PC-9 (cell line): Measurements from ENCODE around the gene DPM2. TPM values are rescaled to one million over a fixed set of nuclear protein-coding genes. Genes with fewer than 3 reads are reported as not detected.

Experiments used
- BruUV-seq: library from RNA; stranded (reverse); fragments of 400-500 nt; replicated peaks from 2 replicates; lab custom pipeline; 2021; lab: Mats Ljungman, UMichigan
- CTCF ChIA-PET: fragments of 300-600 bp; sonication (Branson Sonifier 250); formaldehyde crosslinking; loops from one replicate; lab custom pipeline; 2022; ENCODE audit warnings: antibody characterized with exemption; lab: Charles Lee
- POLR2A ChIA-PET: fragments of 300-600 bp; sonication (Branson Sonifier 250); formaldehyde crosslinking; loops from one replicate; lab custom pipeline; 2022; ENCODE audit warnings: antibody characterized with exemption; ENCODE audit not compliant: unreplicated experiment; lab: Charles Lee
- DNase-seq, 2 experiments: peaks; one replicate each; pipeline versions ENCODE4 v3.0.0 to v3.0.0-alpha.2; 2015 to 2022; ENCODE audit warnings: mixed read lengths in 1 of 2
- H2AFZ ChIP-seq: fragments of 200-600 bp; sonication (generic); 2 replicates; pipeline ENCODE4 v1.8.1; 2017; ENCODE audit warnings: antibody characterized with exemption
- H3F3A ChIP-seq: fragments of 200-600 bp; sonication (generic); 2 replicates; pipeline ENCODE4 v1.8.1; 2017; ENCODE audit warnings: antibody characterized with exemption, mild to moderate bottlenecking, low read depth; ENCODE audit not compliant: insufficient read depth
- H3K27ac ChIP-seq: fragments of 200-600 bp; sonication (generic); 2 replicates; pipeline ENCODE4 v1.6.1; 2016; ENCODE audit warnings: mixed run types
- H3K27me3 ChIP-seq: fragments of 200-600 bp; sonication (generic); 2 replicates; pipeline ENCODE4 v1.6.1; 2016; ENCODE audit warnings: low read depth, mixed run types; ENCODE audit not compliant: insufficient read depth
- H3K36me3 ChIP-seq: fragments of 200-600 bp; sonication (generic); 2 replicates; pipeline ENCODE4 v1.6.1; 2016; ENCODE audit warnings: low read depth, mixed run types
- H3K4me1 ChIP-seq: fragments of 200-600 bp; sonication (generic); replicated peaks from 2 replicates; pipeline ENCODE4 v1.6.1; 2016; ENCODE audit warnings: mixed run types; ENCODE audit not compliant: insufficient read depth
- H3K4me2 ChIP-seq: fragments of 200-600 bp; sonication (generic); 2 replicates; pipeline ENCODE4 v1.6.1; 2017; ENCODE audit warnings: mixed run types
- H3K4me3 ChIP-seq: fragments of 200-600 bp; sonication (generic); 2 replicates; pipeline ENCODE4 v1.6.1; 2016; ENCODE audit warnings: mixed run types
- H3K79me2 ChIP-seq: fragments of 200-600 bp; sonication (generic); 2 replicates; pipeline ENCODE4 v1.6.1; 2017; ENCODE audit warnings: low read depth, mixed run types
- H3K9me2 ChIP-seq: fragments of 200-600 bp; sonication (generic); 2 replicates; pipeline ENCODE4 v1.8.1; 2017; ENCODE audit warnings: mild to moderate bottlenecking; ENCODE audit not compliant: insufficient read depth
- H3K9me3 ChIP-seq: fragments of 200-600 bp; sonication (generic); 2 replicates; pipeline ENCODE4 v1.8.1; 2016; ENCODE audit warnings: low read depth; ENCODE audit not compliant: insufficient read depth
- H4K20me1 ChIP-seq: fragments of 200-600 bp; sonication (generic); 2 replicates; pipeline ENCODE4 v1.8.1; 2017; ENCODE audit not compliant: insufficient read depth
- EZH2 ChIP-seq: fragments of 200-600 bp; sonication (generic); IDR thresholded peaks from 2 replicates; pipeline ENCODE4 v1.8.0; 2017; ENCODE audit warnings: antibody characterized with exemption, low read depth
- intact Hi-C: fragments of 100-400 bp; cut with micrococcal nuclease; formaldehyde crosslinking; loops from one replicate; pipeline ENCODE4 v1.10.0; 2022; ENCODE audit not compliant: unreplicated experiment
- total RNA-seq: library from RNA; stranded (reverse); gene quantifications from 2 replicates; pipeline ENCODE4 v1.2.3, GENCODE V29; 2021
- TF ChIP-seq, protein P1 (sequence below): fragments of 200-600 bp; sonication (generic); conservative IDR thresholded peaks from 2 replicates; pipeline ENCODE4 v1.6.1; 2017; ENCODE audit warnings: mixed run types, antibody characterized with exemption, mild to moderate bottlenecking, moderate library complexity

The DPM2 gene
- total RNA-seq, 1 experiment from 2014 or later: 79.4 TPM

DNA sequence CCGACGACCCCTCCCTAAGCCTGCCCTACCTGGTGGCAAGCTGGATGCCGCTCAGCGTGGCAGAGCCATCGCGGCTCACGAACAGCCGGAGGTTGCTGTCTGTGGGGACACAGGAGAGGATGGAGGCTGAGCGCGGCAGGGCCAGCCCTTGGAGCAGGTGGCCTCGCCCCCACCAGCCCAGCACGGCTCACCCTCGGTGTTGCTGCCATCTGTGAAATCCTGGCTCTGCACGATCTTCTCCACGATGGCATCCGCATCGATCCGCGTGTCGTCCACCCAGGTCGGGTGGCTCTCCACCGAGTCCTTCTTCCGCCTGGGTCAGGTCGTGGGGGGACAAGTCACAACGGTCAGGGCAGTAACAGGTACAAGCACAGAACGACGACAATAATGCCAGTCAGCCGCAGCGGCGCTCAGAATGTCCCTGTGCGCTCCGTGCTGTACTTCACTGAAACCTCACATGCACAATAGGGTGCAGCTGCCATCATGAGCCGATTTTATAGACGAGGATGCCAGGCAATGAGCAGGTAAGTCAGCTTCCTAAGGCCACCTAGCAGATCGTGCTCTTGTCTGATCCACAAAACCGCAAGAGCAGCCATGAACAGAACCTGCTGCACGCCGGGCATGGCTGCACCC is 7.0 kb upstream of the DPM2 start:
- no peaks in the 10 kb centered on the region for H3K27me3 ChIP-seq
- intact Hi-C loops: no loop called here
- H3K9me3 ChIP-seq: no peaks in the 10 kb centered on the region
- CTCF ChIA-PET: interaction anchor here (0.8 to 2.4 kb wide), 4 partner anchors 10 to 90 kb away, joined by 3 to 23 read pairs (median 8); partner anchors contain the start of gene EEIG1
- TF ChIP-seq, protein P1, sequence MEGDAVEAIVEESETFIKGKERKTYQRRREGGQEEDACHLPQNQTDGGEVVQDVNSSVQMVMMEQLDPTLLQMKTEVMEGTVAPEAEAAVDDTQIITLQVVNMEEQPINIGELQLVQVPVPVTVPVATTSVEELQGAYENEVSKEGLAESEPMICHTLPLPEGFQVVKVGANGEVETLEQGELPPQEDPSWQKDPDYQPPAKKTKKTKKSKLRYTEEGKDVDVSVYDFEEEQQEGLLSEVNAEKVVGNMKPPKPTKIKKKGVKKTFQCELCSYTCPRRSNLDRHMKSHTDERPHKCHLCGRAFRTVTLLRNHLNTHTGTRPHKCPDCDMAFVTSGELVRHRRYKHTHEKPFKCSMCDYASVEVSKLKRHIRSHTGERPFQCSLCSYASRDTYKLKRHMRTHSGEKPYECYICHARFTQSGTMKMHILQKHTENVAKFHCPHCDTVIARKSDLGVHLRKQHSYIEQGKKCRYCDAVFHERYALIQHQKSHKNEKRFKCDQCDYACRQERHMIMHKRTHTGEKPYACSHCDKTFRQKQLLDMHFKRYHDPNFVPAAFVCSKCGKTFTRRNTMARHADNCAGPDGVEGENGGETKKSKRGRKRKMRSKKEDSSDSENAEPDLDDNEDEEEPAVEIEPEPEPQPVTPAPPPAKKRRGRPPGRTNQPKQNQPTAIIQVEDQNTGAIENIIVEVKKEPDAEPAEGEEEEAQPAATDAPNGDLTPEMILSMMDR: no peak
- TF ChIP-seq EZH2: no peak
- peaks cover 28% of the 10 kb centered on the region for H4K20me1 ChIP-seq
- no peak overlapping the region for H3K4me2 ChIP-seq
- H3K36me3 ChIP-seq: peaks cover 31% of the 10 kb centered on the region; the same call in 1 of the 2 replicates
- H2AFZ ChIP-seq: no peak overlapping the region
- no peaks in the 10 kb centered on the region for H3K9me2 ChIP-seq
- BruUV-seq: no TSS peak
- H3K27ac ChIP-seq: no peak overlapping the region
- no peak for DNase-seq
- H3K79me2 ChIP-seq: peaks cover 4% of the 10 kb centered on the region; the same call in 1 of the 2 replicates
- POLR2A ChIA-PET: interaction anchor here (0.6 kb wide), 1 partner anchor 1135 kb away, joined by 3 read pairs; no protein-coding TSS in a partner anchor
- peaks cover 54% of the 10 kb centered on the region for H3F3A ChIP-seq
- no peaks in the 10 kb centered on the region for H3K4me1 ChIP-seq
- H3K4me3 ChIP-seq: no peak overlapping the region

GRCh38 chr9:127943731-127944144 is 6.1 kb upstream of the DPM2 start:
- Histone ChIP-seq H3K79me2 (no peaks in the 10 kb centered on the region; the same call in 1 of the 2 replicates), H2AFZ (no peak overlapping the region), H3K4me2 (no peak overlapping the region), H3K9me3 (no peaks in the 10 kb centered on the region), H3K27me3 (no peaks in the 10 kb centered on the region), H4K20me1 (peaks cover 18% of the 10 kb centered on the region), H3K9me2 (no peaks in the 10 kb centered on the region), H3K36me3 (peaks cover 31% of the 10 kb centered on the region; the same call in 1 of the 2 replicates), H3K4me3 (no peak overlapping the region), H3K27ac (no peak overlapping the region), H3F3A (peaks cover 64% of the 10 kb centered on the region), H3K4me1 (no peaks in the 10 kb centered on the region)
- peak; percentile 61 to 80 for DNase-seq
- POLR2A ChIA-PET: interaction anchor here (0.5 to 0.6 kb wide), 3 partner anchors 31 to 91 kb away, joined by 3 to 9 read pairs (median 3); no protein-coding TSS in a partner anchor
- no TSS peak for BruUV-seq
- TF ChIP-seq EZH2: no peak
- TF ChIP-seq, protein P1: peak; percentile 88
- intact Hi-C loops: loop anchor here (1.0 to 2.0 kb wide), 4 partner anchors 37 to 174 kb away; partner anchors contain the start of gene EEIG1
- CTCF ChIA-PET: interaction anchor here (0.5 to 2.4 kb wide), 8 partner anchors 11 to 174 kb away, joined by 3 to 23 read pairs (median 4); partner anchors contain the start of gene EEIG1

GRCh38 chr9:127943011-127943662 is 5.5 kb upstream of the DPM2 start:
- Histone ChIP-seq H3K79me2 (no peaks in the 10 kb centered on the region), H3K4me1 (no peaks in the 10 kb centered on the region)
- intact Hi-C loops: loop anchor here (1.0 to 2.0 kb wide), 4 partner anchors 37 to 174 kb away; partner anchors contain the start of gene EEIG1

More at GRCh38 chr9:127943011-127943662, 5.5 kb upstream of the DPM2 start:
- POLR2A ChIA-PET: interaction anchor here (0.5 to 0.6 kb wide), 2 partner anchors 73 to 92 kb away, joined by 3 to 9 read pairs; no protein-coding TSS in a partner anchor
- no peaks in the 10 kb centered on the region for H3K9me2 ChIP-seq
- BruUV-seq: no TSS peak
- H3K36me3 ChIP-seq: peaks cover 31% of the 10 kb centered on the region; the same call in 1 of the 2 replicates
- H3K27me3 ChIP-seq: no peaks in the 10 kb centered on the region
- no peaks in the 10 kb centered on the region for H3K9me3 ChIP-seq
- no peak overlapping the region for H3K4me3 ChIP-seq
- H2AFZ ChIP-seq: no peak overlapping the region
- H4K20me1 ChIP-seq: peaks cover 14% of the 10 kb centered on the region
- H3K4me2 ChIP-seq: no peak overlapping the region
- peaks cover 70% of the 10 kb centered on the region for H3F3A ChIP-seq
- H3K27ac ChIP-seq: no peak overlapping the region
- DNase-seq: no peak
- CTCF ChIA-PET: interaction anchor here (0.5 to 2.4 kb wide), 9 partner anchors 12 to 92 kb away, joined by 3 to 23 read pairs (median 4); no protein-coding TSS in a partner anchor
- TF ChIP-seq, protein P1: no peak
- TF ChIP-seq EZH2: no peak
